Tibial artery (tissue), 4 donors: ENCODE data around the gene CPD.

Source experiments
- DNase-seq, 2 donors: peaks; one replicate each; pipeline ENCODE4 v3.0.0-alpha.2; 2019
- H3K27ac ChIP-seq, 2 donors: fragments of 200-600 bp; sonication (generic) in 1 of 2; 1 replicate in 1 of 2; 2 replicates in 1 of 2; pipeline ENCODE4 v1.5.1; 2018 to 2019; ENCODE audit warnings: mild to moderate bottlenecking in 1 of 2
- H3K27me3 ChIP-seq, 2 donors: fragments of 200-600 bp; sonication (generic) in 1 of 2; one replicate each; pipeline versions ENCODE4 v1.5.1 to v1.6.0; 2016 to 2019
- H3K36me3 ChIP-seq, 3 donors: fragments of 200-600 bp; sonication (generic) in 2 of 3; one replicate each; pipeline ENCODE4 v1.5.1; 2016 to 2019; ENCODE audit warnings: mild to moderate bottlenecking in 2 of 3
- H3K4me1 ChIP-seq, 4 donors: fragments of 200-600 bp; sonication (generic) in 2 of 4; 1 replicate in 3 of 4; 2 replicates in 1 of 4; pipeline ENCODE4 v1.5.1; 2016 to 2019
- H3K4me3 ChIP-seq, 2 donors: fragments of 200-600 bp; sonication (generic) in 1 of 2; 1 replicate in 1 of 2; 2 replicates in 1 of 2; pipeline ENCODE4 v1.5.1; 2018 to 2019; ENCODE audit warnings: mild to moderate bottlenecking in 2 of 2
- H3K9me3 ChIP-seq, 3 donors: fragments of 200-600 bp; sonication (generic) in 1 of 3; one replicate each; pipeline ENCODE4 v1.5.1; 2016 to 2019
- intact Hi-C: fragments of 100-400 bp; cut with DNase I; formaldehyde crosslinking; loops from one replicate; pipeline ENCODE4 v1.15.0; 2023; ENCODE audit warnings: low total_unique reads
- TF ChIP-seq, protein P1 (sequence below), 2 experiments: fragments of 200-600 bp in 1 of 2; fragments of 450-650 bp in 1 of 2; IDR thresholded peaks; one replicate each; pipeline ENCODE4 v1.5.1; 2017 to 2019; ENCODE audit warnings: antibody characterized with exemption in 2 of 2, mild to moderate bottlenecking in 1 of 2, moderate library complexity in 1 of 2

Gene CPD

DNA sequence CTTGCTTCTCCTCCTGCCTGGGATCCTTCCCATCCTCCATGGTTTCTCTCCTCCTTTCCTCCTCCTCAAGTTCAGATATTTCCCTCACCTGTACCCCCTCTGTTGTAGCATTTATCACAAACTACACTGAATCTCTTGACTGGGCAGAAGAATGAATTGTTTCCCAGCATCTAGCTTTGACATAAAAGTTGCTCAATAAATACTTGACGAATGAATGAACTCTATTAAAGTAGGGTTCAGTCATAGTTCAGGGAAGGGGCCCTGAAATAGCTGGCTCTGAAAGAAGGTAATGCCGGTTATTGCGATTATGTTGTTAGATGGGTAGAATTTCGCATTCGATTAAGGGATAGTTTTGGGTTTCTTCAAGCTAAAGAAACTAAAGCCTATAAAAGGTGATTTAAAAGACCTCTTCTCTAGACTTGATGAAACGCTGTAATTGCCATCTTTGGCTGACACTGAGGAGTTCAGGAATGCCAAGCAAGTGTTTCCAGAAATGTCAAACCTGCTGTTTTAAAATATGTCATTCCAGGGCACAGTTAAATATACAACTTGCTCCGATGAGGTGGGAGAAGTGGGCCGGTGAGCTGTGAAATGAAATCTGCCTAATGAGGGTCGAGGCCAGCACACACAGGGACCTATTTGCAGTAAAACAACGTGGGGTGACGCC is 1.0 kb upstream of the CPD start:
- Histone ChIP-seq H3K9me3 (no peaks in the 10 kb centered on the region), H3K27me3 (peaks cover 0 to 5% of the 10 kb centered on the region in 2 donors), H3K27ac (peak overlapping the region; percentile 81 to 90), H3K4me1 (peaks cover 0 to 32% (median 14%) of the 10 kb centered on the region in 4 donors), H3K36me3 (no peaks in the 10 kb centered on the region), H3K4me3 (peak overlapping the region; percentile 78 to 80)
- no peak for DNase-seq
- intact Hi-C loops, result loop anchor here (5.0 kb wide), 1 partner anchor 85 kb away; the partner anchor contains the start of gene BLMH
- TF ChIP-seq, protein P1, sequence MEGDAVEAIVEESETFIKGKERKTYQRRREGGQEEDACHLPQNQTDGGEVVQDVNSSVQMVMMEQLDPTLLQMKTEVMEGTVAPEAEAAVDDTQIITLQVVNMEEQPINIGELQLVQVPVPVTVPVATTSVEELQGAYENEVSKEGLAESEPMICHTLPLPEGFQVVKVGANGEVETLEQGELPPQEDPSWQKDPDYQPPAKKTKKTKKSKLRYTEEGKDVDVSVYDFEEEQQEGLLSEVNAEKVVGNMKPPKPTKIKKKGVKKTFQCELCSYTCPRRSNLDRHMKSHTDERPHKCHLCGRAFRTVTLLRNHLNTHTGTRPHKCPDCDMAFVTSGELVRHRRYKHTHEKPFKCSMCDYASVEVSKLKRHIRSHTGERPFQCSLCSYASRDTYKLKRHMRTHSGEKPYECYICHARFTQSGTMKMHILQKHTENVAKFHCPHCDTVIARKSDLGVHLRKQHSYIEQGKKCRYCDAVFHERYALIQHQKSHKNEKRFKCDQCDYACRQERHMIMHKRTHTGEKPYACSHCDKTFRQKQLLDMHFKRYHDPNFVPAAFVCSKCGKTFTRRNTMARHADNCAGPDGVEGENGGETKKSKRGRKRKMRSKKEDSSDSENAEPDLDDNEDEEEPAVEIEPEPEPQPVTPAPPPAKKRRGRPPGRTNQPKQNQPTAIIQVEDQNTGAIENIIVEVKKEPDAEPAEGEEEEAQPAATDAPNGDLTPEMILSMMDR (IDR thresholded peaks at IDR 0.05), result no peak

DNA sequence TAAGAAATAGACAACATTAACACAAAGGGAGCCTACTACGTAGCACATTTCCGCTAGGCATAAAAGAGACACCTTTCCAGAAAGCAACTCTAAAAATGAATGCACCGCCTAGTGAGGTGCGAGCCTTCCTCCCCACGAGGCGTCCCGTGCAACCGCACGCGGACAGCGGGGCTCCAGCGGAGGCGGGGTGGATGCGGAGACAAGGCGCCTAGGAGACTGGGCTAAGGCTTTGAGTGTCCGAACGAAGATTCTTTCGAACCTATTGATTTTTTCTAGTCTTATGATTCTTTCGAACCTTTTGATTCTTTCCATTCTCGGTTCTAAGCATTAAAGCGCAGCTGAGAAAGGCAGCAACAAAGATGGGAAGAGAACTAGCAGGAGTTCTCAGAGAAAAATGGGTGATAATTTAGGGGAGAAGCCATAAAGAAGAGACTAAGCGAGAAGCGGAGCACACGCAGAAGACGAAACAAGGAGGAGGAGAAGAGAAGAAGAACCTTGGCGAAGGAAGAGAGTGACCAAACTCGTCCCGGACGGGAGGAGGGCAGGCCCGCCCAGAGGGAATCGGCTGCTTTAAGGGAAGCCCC is 394 bp upstream of the CPD start:
- Histone ChIP-seq H3K36me3 (no peaks in the 10 kb centered on the region), H3K4me3 (peak overlapping the region; percentile 78 to 80), H3K27me3 (peaks cover 0 to 5% of the 10 kb centered on the region in 2 donors), H3K9me3 (no peaks in the 10 kb centered on the region), H3K4me1 (peaks cover 0 to 38% (median 18%) of the 10 kb centered on the region in 4 donors), H3K27ac (peak overlapping the region; percentile 81 to 90)
- intact Hi-C loops, result loop anchor here (5.0 kb wide), 1 partner anchor 86 kb away; the partner anchor contains the start of gene BLMH
- TF ChIP-seq, protein P1 (IDR thresholded peaks at IDR 0.05), result no peak
- DNase-seq, result no peak

DNA sequence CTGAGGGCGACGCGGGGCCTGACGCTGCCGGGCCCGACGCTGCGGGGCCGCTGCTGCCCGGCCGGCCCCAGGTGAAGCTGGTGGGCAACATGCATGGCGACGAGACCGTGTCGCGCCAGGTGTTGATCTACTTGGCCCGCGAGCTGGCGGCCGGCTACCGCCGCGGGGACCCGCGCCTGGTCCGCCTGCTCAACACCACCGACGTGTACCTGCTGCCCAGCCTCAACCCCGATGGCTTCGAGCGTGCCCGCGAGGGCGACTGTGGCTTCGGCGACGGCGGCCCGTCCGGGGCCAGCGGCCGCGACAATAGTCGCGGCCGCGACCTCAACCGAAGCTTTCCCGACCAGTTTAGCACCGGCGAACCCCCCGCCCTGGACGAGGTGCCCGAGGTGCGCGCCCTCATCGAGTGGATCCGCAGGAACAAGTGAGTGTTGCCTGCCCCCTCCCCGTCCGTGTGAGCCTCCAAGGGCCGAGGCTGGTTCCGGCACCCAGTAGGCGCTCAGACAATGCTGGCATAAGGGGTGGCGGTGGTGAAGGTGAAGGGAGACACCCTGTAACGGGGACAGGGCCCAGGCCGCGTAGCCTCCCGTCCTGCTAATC is 676 bp downstream of the CPD start:
- Histone ChIP-seq H3K4me3 (peak overlapping the region; percentile 78 to 80), H3K4me1 (peaks cover 0 to 42% (median 18%) of the 10 kb centered on the region in 4 donors), H3K36me3 (no peaks in the 10 kb centered on the region), H3K27ac (peak overlapping the region; percentile 81 to 90), H3K9me3 (no peaks in the 10 kb centered on the region), H3K27me3 (no peaks in the 10 kb centered on the region)
- intact Hi-C loops, result loop anchor here (5.0 kb wide), 1 partner anchor 87 kb away; the partner anchor contains the start of gene BLMH
- DNase-seq, result peak in 1 of 2 donors; percentile 20
- TF ChIP-seq, protein P1 (IDR thresholded peaks at IDR 0.05), result no peak

DNA sequence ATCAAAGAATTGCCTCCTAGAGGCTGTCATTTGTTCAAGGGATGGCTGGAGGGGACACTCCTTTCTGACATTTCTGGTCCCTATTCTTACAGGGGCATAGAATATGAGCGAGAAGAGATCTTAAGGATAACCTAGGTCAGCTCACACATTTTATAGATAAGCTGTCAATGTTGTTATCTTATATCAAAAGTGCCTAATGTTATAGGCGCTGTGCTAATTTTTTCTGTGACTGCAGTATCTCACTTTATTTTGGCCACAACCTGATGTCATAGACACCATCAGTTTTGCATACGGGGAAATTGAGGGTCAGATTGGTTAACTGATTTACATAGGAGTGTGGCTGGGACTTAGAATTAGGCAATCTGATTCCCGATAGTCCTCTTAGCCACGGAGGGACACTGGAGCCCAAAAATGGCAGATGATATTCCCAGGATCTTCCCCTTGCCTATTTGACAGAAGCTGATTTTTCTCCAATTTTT is 1.2 kb downstream of the CPD start:
- H3K9me3 ChIP-seq, result no peaks in the 10 kb centered on the region
- intact Hi-C loops, result loop anchor here (5.0 kb wide), 1 partner anchor 88 kb away; the partner anchor contains the start of gene BLMH
- peak overlapping the region; percentile 78 to 80 for H3K4me3 ChIP-seq
- peak overlapping the region; percentile 81 to 90 for H3K27ac ChIP-seq
- no peaks in the 10 kb centered on the region for H3K36me3 ChIP-seq
- no peak for DNase-seq
- H3K4me1 ChIP-seq, result peaks cover 0 to 42% (median 18%) of the 10 kb centered on the region in 4 donors
- no peaks in the 10 kb centered on the region for H3K27me3 ChIP-seq
- TF ChIP-seq, protein P1 (IDR thresholded peaks at IDR 0.05), result no peak

DNA sequence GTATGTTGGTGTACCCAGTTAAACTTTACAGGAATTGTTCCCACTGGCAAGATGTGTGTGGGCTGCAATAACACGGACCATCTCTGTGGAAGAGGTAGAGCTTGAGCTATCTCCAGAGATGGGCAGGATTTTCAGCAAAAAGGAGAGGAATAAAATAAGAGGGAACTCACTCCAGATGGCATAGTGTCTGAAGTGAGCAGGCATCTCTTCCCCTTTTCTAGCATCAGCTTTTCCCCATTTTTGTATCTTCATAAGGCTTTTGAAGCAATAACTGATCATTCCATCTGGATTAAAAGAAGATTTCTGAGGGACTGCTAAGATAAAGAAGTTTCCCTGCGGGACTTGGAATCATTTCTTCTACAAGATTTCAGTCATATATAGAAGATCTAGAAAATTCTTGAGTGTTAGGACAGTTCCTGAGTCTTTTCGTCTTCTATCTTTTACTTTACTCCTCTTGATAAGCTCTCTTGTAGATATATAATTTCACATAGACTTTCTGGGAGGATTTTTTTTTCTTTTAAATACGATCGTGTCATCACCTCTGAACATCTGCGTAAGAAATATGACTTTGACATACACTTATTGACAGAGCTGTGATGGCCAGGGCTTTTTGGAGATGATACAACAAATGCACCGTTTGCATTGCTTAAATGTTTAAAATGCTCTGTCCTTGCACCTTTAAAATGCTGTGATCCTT is 2.1 kb downstream of the CPD start:
- Histone ChIP-seq H3K27me3 (no peaks in the 10 kb centered on the region), H3K4me3 (peak overlapping the region; percentile 78 to 80), H3K27ac (peak overlapping the region in 1 of 2 donors; percentile 90), H3K9me3 (no peaks in the 10 kb centered on the region), H3K4me1 (peaks cover 0 to 42% (median 18%) of the 10 kb centered on the region in 4 donors), H3K36me3 (peaks cover 3 to 6% (median 6%) of the 10 kb centered on the region in 3 donors)
- TF ChIP-seq, protein P1 (IDR thresholded peaks at IDR 0.05), result no peak
- no peak for DNase-seq
- intact Hi-C loops, result no loop called here
